HepG2 (cell line): ENCODE data around the gene WBP1. TPM values are rescaled to one million over a fixed set of nuclear protein-coding genes. Genes with fewer than 3 reads are reported as not detected.

ENCODE experiments used
- ARHGAP35 ChIP-seq: sonication (generic); formaldehyde crosslinking; IDR thresholded peaks from 2 replicates; pipeline ENCODE4 v1.9.0; 2022; ENCODE audit warnings: mild to moderate bottlenecking, inconsistent platforms, moderate library complexity, missing genetic modification reagents, borderline replicate concordance
- DMAP1 ChIP-seq: IDR thresholded peaks from 2 replicates; pipeline ENCODE4 v1.6.1; 2016
- DNMT3B ChIP-seq: conservative IDR thresholded peaks from 2 replicates; pipeline ENCODE4 v1.6.1; 2016; ENCODE audit warnings: missing biosample characterization, control low read depth
- E2F2 ChIP-seq: sonication (generic); formaldehyde crosslinking; IDR thresholded peaks from 2 replicates; pipeline ENCODE4 v1.4.0; 2020; ENCODE audit warnings: missing genetic modification reagents, borderline replicate concordance
- GPN1 ChIP-seq: sonication (generic); formaldehyde crosslinking; IDR thresholded peaks from 2 replicates; pipeline ENCODE4 v1.5.1; 2020; ENCODE audit warnings: missing genetic modification reagents, borderline replicate concordance
- KLF11 ChIP-seq: IDR thresholded peaks from 2 replicates; pipeline ENCODE4 v1.6.1; 2016; ENCODE audit warnings: missing compliant biosample characterization
- MED13 ChIP-seq: sonication (generic); formaldehyde crosslinking; IDR thresholded peaks from 2 replicates; pipeline ENCODE4 v1.5.0; 2020; ENCODE audit warnings: missing genetic modification reagents
- MLX ChIP-seq: IDR thresholded peaks from 2 replicates; pipeline ENCODE4 v1.6.1; 2016
- NKX3-1 ChIP-seq: sonication (generic); formaldehyde crosslinking; IDR thresholded peaks from 2 replicates; pipeline ENCODE4 v1.5.0; 2020; ENCODE audit warnings: missing genetic modification reagents
- PHF21A ChIP-seq: sonication (generic); formaldehyde crosslinking; IDR thresholded peaks from 2 replicates; pipeline ENCODE4 v1.5.0; 2020; ENCODE audit warnings: mild to moderate bottlenecking, missing genetic modification reagents
- RNF219 ChIP-seq: sonication (generic); formaldehyde crosslinking; IDR thresholded peaks from 2 replicates; pipeline ENCODE4 v1.5.0; 2020; ENCODE audit warnings: mild to moderate bottlenecking, missing genetic modification reagents
- SALL2 ChIP-seq: sonication (generic); formaldehyde crosslinking; IDR thresholded peaks from 2 replicates; pipeline ENCODE4 v1.8.1; 2023; ENCODE audit warnings: mild to moderate bottlenecking, missing genetic modification reagents, inconsistent platforms
- TARDBP ChIP-seq: sonication (generic); formaldehyde crosslinking; IDR thresholded peaks from 2 replicates; pipeline ENCODE4 v1.8.0; 2022; ENCODE audit warnings: mild to moderate bottlenecking, missing genetic modification reagents
- TRIM24 ChIP-seq: sonication (generic); formaldehyde crosslinking; IDR thresholded peaks from 2 replicates; pipeline ENCODE4 v1.8.0; 2022; ENCODE audit warnings: mild to moderate bottlenecking, missing genetic modification reagents
- ZFP62 ChIP-seq: sonication (generic); formaldehyde crosslinking; IDR thresholded peaks from 2 replicates; pipeline ENCODE4 v1.4.0; 2020; ENCODE audit warnings: missing genetic modification reagents
- ZNF333 ChIP-seq: sonication (generic); formaldehyde crosslinking; IDR thresholded peaks from 2 replicates; pipeline ENCODE4 v1.4.0; 2020; ENCODE audit warnings: mild to moderate bottlenecking, missing genetic modification reagents, borderline replicate concordance
- ZNF350 ChIP-seq: sonication (generic); formaldehyde crosslinking; IDR thresholded peaks from 2 replicates; pipeline ENCODE4 v1.4.0; 2020; ENCODE audit warnings: mild to moderate bottlenecking, low read depth, missing genetic modification reagents, borderline replicate concordance
- ZNF430 ChIP-seq: sonication (generic); formaldehyde crosslinking; IDR thresholded peaks from 2 replicates; pipeline ENCODE4 v1.9.0; 2021; ENCODE audit warnings: mild to moderate bottlenecking, missing genetic modification reagents
- ZNF431 ChIP-seq: sonication (generic); formaldehyde crosslinking; IDR thresholded peaks from 2 replicates; pipeline ENCODE4 v1.9.0; 2022; ENCODE audit warnings: missing genetic modification reagents, low read depth, mild to moderate bottlenecking, borderline replicate concordance
- ZNF460 ChIP-seq: sonication (generic); formaldehyde crosslinking; IDR thresholded peaks from 2 replicates; pipeline ENCODE4 v1.5.1; 2020; ENCODE audit warnings: missing genetic modification reagents, mild to moderate bottlenecking, borderline replicate concordance
- ZNF512B ChIP-seq: sonication (generic); formaldehyde crosslinking; IDR thresholded peaks from 2 replicates; pipeline ENCODE4 v1.5.1; 2020; ENCODE audit warnings: missing genetic modification reagents, mild to moderate bottlenecking, borderline replicate concordance
- ZNF589 ChIP-seq: sonication (generic); formaldehyde crosslinking; conservative IDR thresholded peaks from 2 replicates; pipeline ENCODE4 v1.8.0; 2022; ENCODE audit warnings: mild to moderate bottlenecking, moderate library complexity, missing genetic modification reagents
- ZNF672 ChIP-seq: sonication (generic); formaldehyde crosslinking; IDR thresholded peaks from 2 replicates; pipeline ENCODE4 v1.8.1; 2022; ENCODE audit warnings: missing genetic modification reagents
- polyA plus RNA-seq, 8 experiments: library from polyadenylated mRNA; depleted of rRNA in 3 of 8; stranded (reverse) in 7 of 8; unstranded in 1 of 8; fragments of >200 nt; fragmentation: Illumina TruSeq in 4 of 8; extraction: Trizol in 4 of 8; gene quantifications; 2 replicates each; pipeline versions ENCODE4 v1.2.1 to v1.2.3, GENCODE V29; 2011 to 2016; ENCODE audit warnings: low read depth in 4 of 8, missing spikeins in 1 of 8, mixed read lengths in 1 of 8; ENCODE audit not compliant: insufficient read depth in 1 of 8
- total RNA-seq, 5 experiments: library from RNA; depleted of rRNA; stranded (reverse); fragments of >200 nt; fragmentation: Illumina TruSeq; extraction: Trizol; gene quantifications; 2 replicates each; pipeline ENCODE4 v1.2.3, GENCODE V29; 2016; ENCODE audit warnings: low read depth in 1 of 5

Gene WBP1
- total and polyA plus RNA-seq, 2 of the 13 experiments (the other 11 are each of a cell fraction or from before 2014, with no cell fraction given) = 38.8 to 85.7 TPM

GRCh38 chr2:74454654-74455511 is 3.4 kb upstream of the WBP1 start, which contains the start of gene INO80B (continued):
- peak; percentile 90 for TF ChIP-seq DMAP1 (CRISPR knock-in tag)
- TF ChIP-seq RNF219 (CRISPR knock-in tag) = no peak
- TF ChIP-seq SALL2 (CRISPR knock-in tag) = peak; percentile 94
- peak; percentile 70 for TF ChIP-seq PHF21A (CRISPR knock-in tag)
- peak; percentile 41; the same call in 1 of the 2 replicates for TF ChIP-seq ZNF431 (CRISPR knock-in tag)
- no peak for TF ChIP-seq MED13 (CRISPR knock-in tag)
- peak; percentile 68; the same call in 1 of the 2 replicates for TF ChIP-seq ZNF512B (CRISPR knock-in tag)
- TF ChIP-seq MLX (CRISPR knock-in tag) = peak; percentile 81
- peak; percentile 80; the same call in 1 of the 2 replicates for TF ChIP-seq ZNF333 (CRISPR knock-in tag)
- no peak for TF ChIP-seq ZFP62 (CRISPR knock-in tag)
- TF ChIP-seq GPN1 (CRISPR knock-in tag) = no peak
- 0 out of 2 replicates have a peak, but pooled peaks have one; percentile 68 for TF ChIP-seq ARHGAP35 (CRISPR knock-in tag)
- peak; percentile 100 for TF ChIP-seq ZNF350
- no peak for TF ChIP-seq NKX3-1 (CRISPR knock-in tag)
- peak; percentile 91 for TF ChIP-seq DNMT3B
- TF ChIP-seq E2F2 (CRISPR knock-in tag) = no peak
- peak; percentile 86 for TF ChIP-seq KLF11 (CRISPR knock-in tag)
- TF ChIP-seq ZNF430 (CRISPR knock-in tag) = peak; percentile 92
- TF ChIP-seq ZNF589 (CRISPR knock-in tag) = no peak
- TF ChIP-seq ZNF672 (CRISPR knock-in tag) = no peak
- TF ChIP-seq ZNF460 (CRISPR knock-in tag) = peak; percentile 45; the same call in 1 of the 2 replicates
- TF ChIP-seq TARDBP (CRISPR knock-in tag) = peak; percentile 99
- TF ChIP-seq TRIM24 (CRISPR knock-in tag) = no peak
